Neural progenitor cell (in vitro differentiated cells): ENCODE results near the gene DPP7. TPM values are rescaled to one million over a fixed set of nuclear protein-coding genes. Genes with fewer than 3 reads are reported as not detected.

ENCODE experiments used
- DNase-seq: peaks from one replicate; pipeline ENCODE4 v3.0.0-alpha.2; 2016; ENCODE audit warnings: low spot score
- H2AFZ ChIP-seq: fragments of 200-600 bp; sonication (generic); replicated peaks from 2 replicates; pipeline ENCODE4 v1.6.1; 2016; ENCODE audit warnings: antibody characterized with exemption
- H3F3A ChIP-seq: fragments of 200-600 bp; sonication (generic); 2 replicates; pipeline ENCODE4 v1.6.1; 2016; ENCODE audit warnings: antibody characterized with exemption, low read depth
- H3K27ac ChIP-seq: fragments of 200-600 bp; sonication (generic); 2 replicates; pipeline ENCODE4 v1.5.1; 2016; ENCODE audit warnings: mild to moderate bottlenecking
- H3K27me3 ChIP-seq: fragments of 200-600 bp; sonication (generic); 2 replicates; pipeline ENCODE4 v1.6.1; 2016; ENCODE audit warnings: mild to moderate bottlenecking, moderate library complexity
- H3K36me3 ChIP-seq: fragments of 200-600 bp; sonication (generic); 2 replicates; pipeline ENCODE4 v1.5.1; 2016
- H3K4me1 ChIP-seq: fragments of 200-600 bp; sonication (generic); 2 replicates; pipeline ENCODE4 v1.6.1; 2016; ENCODE audit warnings: mixed run types
- H3K4me2 ChIP-seq: fragments of 200-600 bp; sonication (generic); 2 replicates; pipeline ENCODE4 v1.6.1; 2016
- H3K4me3 ChIP-seq: fragments of 200-600 bp; sonication (generic); 2 replicates; pipeline ENCODE4 v1.5.1; 2016
- H3K79me2 ChIP-seq: fragments of 200-600 bp; sonication (generic); 2 replicates; pipeline ENCODE4 v1.6.1; 2016; ENCODE audit warnings: low read depth
- H3K9ac ChIP-seq: fragments of 200-600 bp; sonication (generic); 2 replicates; pipeline ENCODE4 v1.6.1; 2016
- H3K9me3 ChIP-seq: fragments of 200-600 bp; sonication (generic); 2 replicates; pipeline ENCODE4 v1.5.1; 2016; ENCODE audit warnings: low read depth
- H4K20me1 ChIP-seq: fragments of 200-600 bp; sonication (generic); 2 replicates; pipeline ENCODE4 v1.6.1; 2016; ENCODE audit warnings: low read depth
- H3K27ac Mint-ChIP-seq: 3 replicates; pipeline ENCODE4 v1.8.0; 2021; ENCODE audit warnings: mixed read lengths
- H3K27me3 Mint-ChIP-seq: 2 replicates; pipeline ENCODE4 v1.8.0; 2022; ENCODE audit warnings: low read depth, mild to moderate bottlenecking, inconsistent platforms, moderate library complexity, mixed read lengths; ENCODE audit not compliant: insufficient read depth
- H3K36me3 Mint-ChIP-seq: 3 replicates; pipeline ENCODE4 v1.8.0; 2021; ENCODE audit warnings: mixed read lengths
- H3K4me1 Mint-ChIP-seq: 3 replicates; pipeline ENCODE4 v1.8.0; 2021; ENCODE audit warnings: mixed read lengths
- H3K4me3 Mint-ChIP-seq: 3 replicates; pipeline ENCODE4 v1.8.0; 2021; ENCODE audit warnings: mild to moderate bottlenecking, moderate library complexity, mixed read lengths
- H3K9me3 Mint-ChIP-seq: 3 replicates; pipeline ENCODE4 v1.8.0; 2020; ENCODE audit warnings: mixed read lengths
- CTCF ChIP-seq: fragments of 200-600 bp; sonication (generic); IDR thresholded peaks from 2 replicates; pipeline ENCODE4 v1.5.1; 2017; ENCODE audit warnings: antibody characterized with exemption, mild to moderate bottlenecking
- EZH2 ChIP-seq: fragments of 200-600 bp; sonication (generic); IDR thresholded peaks from 2 replicates; pipeline ENCODE4 v1.6.1; 2017; ENCODE audit warnings: antibody characterized with exemption, mild to moderate bottlenecking, moderate library complexity
- EZH2phosphoT487 ChIP-seq: fragments of 200-600 bp; sonication (generic); IDR thresholded peaks from 2 replicates; pipeline ENCODE4 v1.6.1; 2017; ENCODE audit warnings: antibody characterized with exemption
- total RNA-seq: library from RNA; depleted of rRNA; stranded (reverse); fragments of >200 nt; gene quantifications from 2 replicates; pipeline ENCODE4 v1.2.3, GENCODE V29; 2015; ENCODE audit warnings: low replicate concordance

DPP7 gene
- total RNA-seq, 1 donor from 2014 or later = 2.6 TPM

GRCh38 chr9:137139468-137140150 is 25.1 kb upstream of the DPP7 start:
- no peak for TF ChIP-seq CTCF
- TF ChIP-seq EZH2phosphoT487 = peak; percentile 0
- TF ChIP-seq EZH2 = peak; percentile 30
- Histone ChIP-seq H3K36me3 (no peaks in the 10 kb centered on the region), H3K9ac (no peak overlapping the region), H3K4me3 (no peak overlapping the region), H2AFZ (no peak overlapping the region), H3K4me2 (no peak overlapping the region), H3K4me1 (no peaks in the 10 kb centered on the region), H4K20me1 (peaks cover 45% of the 10 kb centered on the region), H3K79me2 (no peaks in the 10 kb centered on the region), H3K27me3 (peaks cover 100% of the 10 kb centered on the region), H3K9me3 (no peaks in the 10 kb centered on the region), H3K27ac (no peak overlapping the region), H3F3A (peaks cover 6% of the 10 kb centered on the region)
- DNase-seq = no peak
- H3K4me3 Mint-ChIP-seq = no peak overlapping the region
- H3K27me3 Mint-ChIP-seq = peaks cover 70% of the 10 kb centered on the region
- peaks cover 1% of the 10 kb centered on the region for H3K36me3 Mint-ChIP-seq
- H3K27ac Mint-ChIP-seq = no peak overlapping the region
- peaks cover 2% of the 10 kb centered on the region for H3K4me1 Mint-ChIP-seq
- peaks cover 3% of the 10 kb centered on the region for H3K9me3 Mint-ChIP-seq

- no peaks in the 10 kb centered on the region for H3K9me3 ChIP-seq
Observed at GRCh38 chr9:137138722-137139467, 24.4 kb upstream of the DPP7 start, which contains the start of gene GRIN1. GRIN1 (plus strand) TSS chr9:137139154; CDS start chr9:137139487, 333 bp downstream.

GRCh38 chr9:137138058-137138721 is 23.7 kb upstream of the DPP7 start:
- Histone ChIP-seq H3K9me3 (no peaks in the 10 kb centered on the region), H4K20me1 (peaks cover 45% of the 10 kb centered on the region), H3K36me3 (no peaks in the 10 kb centered on the region), H3K4me3 (no peak overlapping the region), H3K4me2 (no peak overlapping the region), H3K9ac (no peak overlapping the region), H2AFZ (no peak overlapping the region), H3K4me1 (no peaks in the 10 kb centered on the region), H3F3A (peaks cover 6% of the 10 kb centered on the region), H3K27ac (no peak overlapping the region), H3K27me3 (peaks cover 100% of the 10 kb centered on the region), H3K79me2 (no peaks in the 10 kb centered on the region)
- peaks cover 60% of the 10 kb centered on the region for H3K27me3 Mint-ChIP-seq
- TF ChIP-seq EZH2 = no peak
- TF ChIP-seq EZH2phosphoT487 = no peak
- no peak for TF ChIP-seq CTCF
- no peak overlapping the region for H3K4me3 Mint-ChIP-seq
- H3K36me3 Mint-ChIP-seq = peaks cover 1% of the 10 kb centered on the region
- no peak overlapping the region for H3K27ac Mint-ChIP-seq
- H3K4me1 Mint-ChIP-seq = peaks cover 2% of the 10 kb centered on the region
- peaks cover 3% of the 10 kb centered on the region for H3K9me3 Mint-ChIP-seq
- peak; percentile 62 for DNase-seq

More at GRCh38 chr9:137138722-137139467, 24.4 kb upstream of the DPP7 start, which contains the start of gene GRIN1:
- H3K36me3 ChIP-seq = no peaks in the 10 kb centered on the region
- peaks cover 45% of the 10 kb centered on the region for H4K20me1 ChIP-seq
- peaks cover 2% of the 10 kb centered on the region for H3K4me1 Mint-ChIP-seq
- H3K9me3 Mint-ChIP-seq = peaks cover 3% of the 10 kb centered on the region
- H3K27ac Mint-ChIP-seq = no peak within 1 kb of the TSS
- no peak within 1 kb of the TSS for H3K27ac ChIP-seq
- no peaks in the 10 kb centered on the region for H3K79me2 ChIP-seq
- H3F3A ChIP-seq = peaks cover 6% of the 10 kb centered on the region
- peaks cover 1% of the 10 kb centered on the region for H3K36me3 Mint-ChIP-seq
- H3K9ac ChIP-seq = no peak within 1 kb of the TSS
- H3K27me3 Mint-ChIP-seq = peaks cover 65% of the 10 kb centered on the region
- no peak within 1 kb of the TSS for H2AFZ ChIP-seq
- no peak within 1 kb of the TSS for H3K4me3 ChIP-seq
- TF ChIP-seq CTCF (no peak), EZH2 (peak; percentile 87), EZH2phosphoT487 (peak; percentile 87)
- H3K4me2 ChIP-seq = peak within 1 kb of the TSS; percentile 55
- H3K4me1 ChIP-seq = no peaks in the 10 kb centered on the region
- peak; percentile 89 for DNase-seq
- peaks cover 100% of the 10 kb centered on the region for H3K27me3 ChIP-seq
- H3K4me3 Mint-ChIP-seq = no peak within 1 kb of the TSS
